ENCODE data around the gene PITPNM1.

PITPNM1 gene

DNA sequence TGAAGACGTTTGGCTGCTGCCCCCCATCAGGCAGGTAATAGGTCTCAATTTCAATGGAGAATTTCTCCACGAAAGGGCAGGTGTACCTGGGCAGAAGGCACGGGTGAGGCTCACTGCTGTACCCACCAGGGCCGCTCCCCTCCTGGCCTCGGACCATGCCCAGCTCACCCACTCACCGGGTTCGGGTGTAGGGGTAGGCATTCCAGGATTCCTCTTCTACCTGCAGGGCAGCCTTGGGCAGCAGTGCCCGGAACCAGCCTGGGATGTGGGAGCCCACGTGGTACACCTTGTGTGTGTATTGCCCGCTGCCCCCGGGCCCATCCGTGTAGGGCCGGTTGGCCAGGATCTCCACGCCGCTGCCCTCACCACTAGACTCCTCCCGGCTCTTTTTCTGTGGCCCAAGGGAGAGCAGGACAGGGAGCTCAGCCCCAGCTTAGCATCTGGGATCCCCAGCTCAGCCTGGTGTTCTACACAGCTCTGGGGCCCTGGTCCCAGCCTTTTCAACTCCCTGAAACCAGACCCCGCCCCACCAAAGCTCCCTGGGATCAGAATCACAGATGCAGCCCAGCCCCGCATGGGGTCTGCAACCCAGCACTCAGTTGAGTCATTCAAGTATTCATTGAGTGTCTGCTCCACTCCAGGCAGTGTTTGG lies 2.7 kb downstream of the PITPNM1 start:
- no peak for FAIRE-seq

DNA sequence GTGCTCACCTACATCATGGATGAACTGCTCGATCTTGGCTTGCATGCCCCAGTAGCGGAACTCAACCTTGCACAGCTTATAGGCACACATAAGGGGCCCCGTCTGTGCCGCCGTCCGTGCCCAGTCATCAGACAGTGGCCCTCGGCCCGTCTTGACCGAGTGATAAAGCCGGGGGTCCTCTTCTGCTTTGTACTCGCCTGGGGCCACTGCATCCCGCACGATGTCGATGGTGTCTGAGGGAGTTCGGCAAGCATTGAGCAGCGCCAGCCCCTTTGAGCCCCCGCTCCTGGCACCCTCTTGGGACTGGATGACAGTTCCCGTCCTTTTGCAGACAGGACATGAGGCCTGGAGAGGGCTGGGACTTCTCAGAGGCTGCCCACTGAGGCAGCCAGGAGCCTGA lies 3.3 kb downstream of the PITPNM1 start:
- no peak for FAIRE-seq

DNA sequence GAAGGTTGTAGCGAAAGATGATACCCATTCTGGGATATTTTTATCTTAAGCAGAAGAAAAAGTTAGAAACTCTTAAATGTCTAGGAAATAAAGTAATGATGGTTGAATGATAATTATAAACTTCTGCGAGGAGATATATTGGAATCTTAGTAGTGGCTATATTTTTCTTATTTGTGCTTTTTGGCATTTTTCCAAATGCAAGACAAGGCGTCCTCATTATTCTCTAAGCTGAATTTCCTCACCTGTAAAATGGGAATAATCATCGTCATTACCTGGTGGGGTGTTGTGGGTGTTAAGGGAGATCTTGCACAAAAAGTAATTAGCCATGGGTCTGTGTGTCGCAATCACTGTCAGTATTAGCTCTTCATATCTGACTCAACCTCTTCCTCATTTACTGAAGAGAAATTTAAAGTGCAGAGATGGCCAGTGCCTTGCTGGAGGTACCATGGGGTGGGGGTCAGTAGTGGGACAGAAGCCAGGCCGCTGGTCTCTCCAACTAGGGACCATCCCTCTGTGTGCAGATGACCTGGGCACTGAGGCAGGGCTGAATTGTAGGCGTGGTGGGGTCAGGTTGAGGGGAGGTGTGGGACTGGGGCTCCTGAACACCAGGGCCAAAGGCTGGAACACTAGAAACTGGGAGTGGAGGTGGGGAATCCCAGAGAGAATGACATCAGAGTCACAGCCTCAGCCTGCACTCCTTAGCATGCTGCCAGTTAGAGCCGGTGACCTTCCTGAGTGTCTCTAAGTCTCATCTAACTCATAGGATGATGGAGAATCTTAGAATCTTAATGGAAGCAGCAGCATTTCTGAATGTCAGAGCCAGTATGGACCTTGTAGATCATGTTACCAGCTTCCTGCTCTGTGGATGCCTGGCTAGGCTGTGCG lies 4.1 kb downstream of the PITPNM1 start:
- FAIRE-seq, result no peak

DNA sequence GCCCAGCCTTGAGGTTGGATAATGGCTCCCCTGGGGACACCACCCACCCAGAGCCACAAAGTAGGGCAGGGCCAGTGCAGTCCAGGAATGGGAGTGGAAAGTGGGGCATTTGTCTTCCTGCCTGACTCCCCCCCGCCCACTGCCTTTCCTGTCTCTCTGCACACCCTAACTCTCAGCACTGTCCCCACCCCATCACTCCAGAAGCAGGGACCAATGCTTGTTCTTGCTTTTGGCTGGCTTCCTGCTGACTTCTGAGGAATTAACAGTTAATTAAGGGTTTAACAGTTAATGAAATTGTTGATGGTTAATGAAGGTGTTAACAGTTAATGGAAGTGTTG lies 4.7 kb downstream of the PITPNM1 start:
- no peak for FAIRE-seq

DNA sequence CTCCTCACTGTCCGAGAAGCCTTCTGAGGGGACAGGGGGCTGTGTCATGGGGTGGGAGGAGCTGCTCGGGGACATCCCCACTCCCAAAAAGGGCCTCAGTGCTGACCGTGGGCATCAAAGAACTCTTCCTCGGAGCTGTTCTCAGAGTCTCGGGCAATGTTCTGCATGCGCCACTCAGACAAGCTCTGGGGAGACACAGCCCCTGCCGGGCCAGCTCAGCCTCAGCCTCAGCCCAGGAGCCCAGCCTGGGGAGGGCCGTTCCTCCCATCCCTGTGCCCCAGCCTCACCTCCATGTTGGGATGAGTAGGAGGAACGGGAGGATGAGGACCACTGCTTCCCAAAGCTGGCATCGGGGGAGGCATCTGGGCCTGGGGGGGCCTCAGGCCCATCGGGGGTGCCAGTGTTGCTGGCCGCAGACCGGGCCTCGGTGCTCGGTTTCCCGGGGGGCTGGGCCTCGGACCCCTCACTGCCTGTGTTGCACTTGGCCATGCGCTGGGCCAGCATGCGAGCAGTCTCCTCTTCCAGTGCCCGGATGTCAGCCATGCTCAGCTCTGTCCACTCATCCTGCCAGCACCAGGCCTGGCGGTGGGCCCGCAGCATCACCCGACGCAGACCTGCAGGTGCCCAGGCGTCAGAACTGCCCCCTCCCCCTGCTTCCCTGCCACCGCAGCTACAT lies 5.2 kb downstream of the PITPNM1 start:
- no peak for FAIRE-seq

DNA sequence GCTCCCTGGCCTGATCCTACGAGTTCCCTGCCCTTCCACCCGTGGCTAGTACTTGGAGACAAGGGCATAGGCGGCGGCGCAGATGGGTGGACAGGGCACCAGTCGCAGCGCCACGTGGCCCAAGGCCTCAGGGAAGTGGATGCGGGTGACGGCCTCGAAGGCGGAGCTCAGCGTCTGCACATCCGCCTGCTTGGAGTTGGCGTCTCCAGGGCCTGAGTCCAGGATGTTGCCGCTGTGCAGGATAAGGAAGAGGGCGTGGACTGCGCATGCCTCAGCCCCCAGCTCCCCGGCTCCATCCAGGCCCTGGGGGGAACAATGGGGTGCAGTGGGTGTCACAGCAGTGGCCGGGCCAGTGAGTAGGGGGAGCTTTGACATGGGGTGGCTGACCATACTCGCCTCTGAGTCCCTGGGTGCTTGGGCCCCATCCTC lies 6.6 kb downstream of the PITPNM1 start:
- no peak for FAIRE-seq

DNA sequence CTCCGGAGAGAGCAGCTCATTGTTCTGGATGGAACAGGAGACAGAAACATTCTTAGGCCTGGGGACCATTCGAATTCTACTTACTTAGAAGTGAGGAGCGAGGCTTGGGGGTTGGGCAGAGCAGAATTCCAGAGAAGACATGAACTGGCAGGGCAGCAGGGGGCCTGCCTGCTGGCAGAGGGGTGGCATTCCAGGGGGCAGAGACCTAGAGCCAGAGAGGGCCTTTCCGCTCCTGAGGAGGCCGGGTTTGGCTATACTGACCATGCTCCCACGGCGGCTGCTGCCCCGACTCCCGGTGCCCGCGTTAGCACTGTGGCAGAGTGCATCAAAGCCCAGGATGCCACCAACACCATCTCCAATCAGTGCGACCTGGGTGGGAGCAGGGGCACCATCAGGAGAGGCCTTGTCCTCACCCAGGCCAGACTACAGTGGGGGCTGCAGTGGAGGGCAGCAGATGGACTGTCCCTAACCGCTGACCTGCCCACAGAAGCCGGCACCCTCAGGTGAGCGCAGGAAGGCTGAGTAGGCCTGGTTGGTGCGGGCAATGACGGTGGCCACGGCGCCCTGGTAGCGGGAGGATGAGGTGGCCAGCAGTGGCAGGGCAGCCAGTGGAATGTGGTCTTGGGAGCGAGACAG lies 7.4 kb downstream of the PITPNM1 start:
- no peak for FAIRE-seq

DNA sequence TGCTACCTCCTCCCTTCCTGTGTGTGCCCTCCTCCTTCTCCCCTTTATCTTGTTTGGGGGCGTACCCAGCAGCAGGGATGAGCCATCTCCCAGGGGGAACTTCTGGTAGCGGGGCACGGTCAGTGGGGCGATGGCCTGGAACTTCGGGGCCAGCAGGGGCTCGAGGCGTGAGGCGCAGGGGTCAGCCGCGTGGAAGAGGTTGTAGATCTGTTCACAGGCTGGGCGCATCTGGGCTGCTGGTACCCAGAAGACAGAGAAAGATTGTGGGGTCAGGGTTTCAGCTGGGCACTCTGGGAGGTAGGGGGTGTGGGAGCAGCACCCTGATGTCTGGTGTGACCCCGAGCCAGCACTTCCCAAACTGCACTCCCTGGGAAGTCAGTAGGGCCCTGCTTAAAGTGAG lies 9.1 kb downstream of the PITPNM1 start:
- no peak for FAIRE-seq

DNA sequence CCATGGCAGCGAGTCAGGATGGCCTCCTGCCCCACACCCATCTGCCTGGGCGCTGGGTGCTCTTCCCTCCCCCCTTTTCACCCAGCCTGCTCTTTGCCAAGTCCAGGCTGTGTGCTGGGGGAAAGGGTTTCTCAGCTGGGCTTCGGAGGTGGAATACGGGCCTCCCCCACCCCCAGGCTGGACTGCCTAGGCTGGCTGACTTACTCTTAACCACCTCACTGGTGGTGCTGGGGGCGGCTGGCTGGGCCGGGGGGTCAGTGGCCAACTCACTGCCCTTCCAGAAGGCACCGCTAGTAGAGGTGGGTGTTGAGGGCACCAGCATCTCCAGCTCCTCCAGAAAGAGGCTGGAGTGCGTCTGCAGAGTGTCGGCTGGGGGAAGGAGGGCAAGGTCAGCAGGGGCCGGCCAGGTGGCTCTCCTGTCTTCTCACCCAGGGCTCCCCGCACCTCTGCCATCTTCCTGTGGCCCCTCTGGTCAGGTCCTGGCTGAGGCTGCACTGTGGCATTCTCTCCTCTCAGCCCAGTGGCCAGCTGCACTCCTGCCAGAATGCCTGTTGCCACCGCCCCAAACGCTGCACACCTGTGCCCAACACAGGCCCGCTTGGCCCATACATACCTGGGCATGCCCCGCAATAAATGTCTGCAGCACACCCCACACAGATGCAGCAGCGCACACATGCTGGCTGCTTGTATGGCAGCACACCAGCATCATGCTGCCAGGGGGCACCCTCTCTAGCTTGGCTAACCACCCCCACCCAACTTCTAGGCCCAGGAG lies 9.7 kb downstream of the PITPNM1 start:
- no peak for FAIRE-seq

DNA sequence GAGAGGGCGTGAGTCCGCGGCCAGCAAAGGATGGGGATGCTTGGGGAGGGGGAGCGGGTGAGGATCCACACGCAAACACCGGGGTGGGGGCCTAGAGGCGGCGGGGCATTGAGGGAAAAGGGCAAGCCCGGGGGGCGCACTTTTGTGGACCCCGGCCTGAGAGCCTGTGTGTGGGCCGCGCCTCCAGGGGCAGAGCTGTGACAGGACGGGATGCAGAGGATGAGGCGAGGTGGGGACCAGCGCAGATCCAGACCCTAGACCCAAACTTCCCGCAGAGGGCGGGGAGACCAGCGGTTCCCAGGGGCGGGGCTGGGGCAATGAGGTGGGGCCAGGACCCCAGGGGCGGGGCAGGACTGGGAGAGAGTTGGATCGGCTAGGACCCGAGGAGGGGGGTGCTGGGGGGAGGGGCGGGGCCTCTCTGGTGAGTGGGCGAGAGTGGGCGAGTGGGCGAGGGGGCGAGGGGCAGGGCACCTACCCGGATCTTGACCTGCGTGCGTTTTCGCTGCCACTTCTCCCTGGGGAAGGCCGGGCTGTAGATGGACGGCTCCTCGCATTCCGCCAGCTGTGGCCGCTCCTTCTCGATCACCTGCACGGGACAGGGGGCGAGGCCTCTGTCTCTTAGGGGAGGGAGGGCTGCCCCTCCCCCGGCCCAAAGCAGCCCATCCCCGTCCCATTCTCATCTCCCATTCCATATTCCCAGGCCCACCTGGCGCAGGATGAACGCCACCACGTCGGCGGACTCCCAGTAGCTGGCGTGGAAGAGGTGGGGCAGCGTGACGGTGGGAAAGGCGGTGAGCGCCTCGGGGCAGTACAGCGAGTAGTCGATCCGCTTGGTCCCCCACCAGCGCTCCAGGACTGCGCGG lies 10.6 kb downstream of the PITPNM1 start:
- FAIRE-seq, result no peak

DNA sequence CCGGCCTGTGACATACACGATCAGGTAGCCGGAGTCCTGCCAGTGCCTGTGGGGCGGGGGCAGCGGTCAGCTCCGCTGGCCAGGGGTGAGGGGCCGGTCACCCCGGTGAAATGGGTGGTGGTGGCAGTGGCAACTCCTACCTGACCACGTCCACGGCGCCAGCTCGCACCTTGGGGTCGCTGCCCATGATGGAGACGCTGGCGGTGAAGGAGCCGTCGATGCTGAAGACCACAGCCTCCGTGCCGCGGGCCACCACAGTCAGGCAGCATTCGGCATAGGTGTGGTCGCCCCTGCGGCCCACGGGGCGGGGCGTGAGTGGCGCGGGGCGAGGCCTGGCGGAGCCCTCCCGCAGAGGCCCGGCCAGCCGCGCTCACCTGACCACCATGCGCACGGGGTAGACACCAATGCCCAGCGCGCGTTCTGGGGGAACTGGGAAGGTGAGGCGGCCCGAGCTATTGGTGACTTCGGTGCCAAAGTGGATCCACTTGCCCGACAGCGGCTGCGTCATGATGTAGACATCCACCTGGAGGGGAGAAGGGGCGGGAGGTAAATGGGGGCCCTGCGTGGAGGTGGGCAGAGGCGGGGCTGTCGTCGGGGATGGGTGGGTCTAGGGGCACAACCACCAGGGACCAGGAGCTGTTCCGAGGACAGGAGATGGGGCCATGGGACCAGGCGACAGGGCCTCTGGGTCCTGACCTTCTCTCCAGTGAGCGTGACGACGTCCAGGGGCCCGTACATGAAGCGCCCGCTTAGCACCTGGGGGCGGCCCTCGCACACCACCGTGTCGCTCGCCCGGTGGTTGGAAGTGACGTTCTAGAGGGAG lies 11.4 kb downstream of the PITPNM1 start:
- no peak for FAIRE-seq

DNA sequence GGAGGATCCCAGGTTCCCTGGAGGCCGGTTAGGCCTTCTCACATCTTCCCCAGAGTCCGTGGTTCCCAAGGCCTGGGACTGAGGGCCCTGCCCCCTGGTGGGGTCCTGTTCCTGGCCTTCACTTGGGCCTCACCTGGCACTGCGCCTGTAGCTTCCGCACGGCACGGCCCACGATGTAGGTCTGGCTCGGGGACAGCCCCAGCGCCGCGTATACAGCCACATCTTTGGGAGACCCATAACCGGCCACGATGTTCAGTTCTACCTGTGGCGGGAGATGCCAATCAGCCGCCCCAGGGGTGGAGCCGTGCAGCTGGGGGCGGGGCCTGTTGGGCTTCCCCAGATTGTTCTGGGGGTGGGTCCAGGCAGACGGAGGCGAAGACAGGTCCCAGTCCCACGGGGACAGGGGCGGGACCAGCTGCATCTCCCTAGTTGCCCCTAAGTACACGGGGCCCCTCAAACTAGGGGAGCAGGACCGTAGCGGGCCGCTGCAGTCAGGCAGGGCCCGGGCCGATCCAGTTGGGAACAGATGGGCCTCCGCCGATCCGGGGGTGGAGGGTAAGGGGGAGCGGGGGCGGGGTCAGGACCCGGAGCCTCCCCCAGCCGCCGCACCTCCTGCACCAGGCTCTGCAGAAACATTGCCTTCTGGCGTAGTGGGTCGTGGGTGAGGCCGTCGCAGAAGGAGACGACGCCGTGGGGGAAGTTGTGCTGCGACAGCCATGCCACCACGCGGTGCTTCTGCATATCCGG lies 12.2 kb downstream of the PITPNM1 start:
- no peak for FAIRE-seq

DNA sequence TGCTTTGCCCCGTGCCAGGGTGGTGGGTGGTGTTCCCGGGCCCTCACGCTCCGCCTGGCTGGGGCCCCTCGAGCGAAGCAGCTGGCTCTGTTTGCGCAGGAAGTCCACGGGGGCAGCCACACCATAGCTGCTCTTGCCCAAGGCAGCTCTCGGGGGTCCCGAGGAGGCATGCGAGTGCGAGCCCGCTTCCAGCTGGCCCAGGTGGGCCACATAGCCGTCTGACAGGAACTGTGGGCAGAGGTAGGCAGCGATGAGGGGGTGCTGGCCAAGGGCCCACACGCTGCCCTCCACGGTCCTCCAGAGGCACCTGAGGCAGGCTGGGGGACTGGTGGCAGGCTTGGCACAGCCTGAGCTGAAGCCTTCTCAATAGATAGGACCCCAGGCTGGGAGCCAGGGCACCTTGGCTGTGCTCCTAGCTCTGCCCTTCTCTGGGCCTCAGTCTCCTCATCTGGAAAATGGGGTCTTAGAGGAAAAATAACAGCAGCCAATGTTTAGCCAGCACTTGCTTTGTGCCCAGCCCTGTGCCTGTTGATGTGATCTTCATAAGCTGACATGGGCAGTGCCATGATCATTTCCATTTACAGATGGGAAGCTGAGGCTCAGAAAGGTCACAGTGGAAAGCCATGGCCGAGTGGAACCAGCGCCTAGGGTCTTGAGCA lies 13.0 kb downstream of the PITPNM1 start:
- FAIRE-seq, result no peak

DNA sequence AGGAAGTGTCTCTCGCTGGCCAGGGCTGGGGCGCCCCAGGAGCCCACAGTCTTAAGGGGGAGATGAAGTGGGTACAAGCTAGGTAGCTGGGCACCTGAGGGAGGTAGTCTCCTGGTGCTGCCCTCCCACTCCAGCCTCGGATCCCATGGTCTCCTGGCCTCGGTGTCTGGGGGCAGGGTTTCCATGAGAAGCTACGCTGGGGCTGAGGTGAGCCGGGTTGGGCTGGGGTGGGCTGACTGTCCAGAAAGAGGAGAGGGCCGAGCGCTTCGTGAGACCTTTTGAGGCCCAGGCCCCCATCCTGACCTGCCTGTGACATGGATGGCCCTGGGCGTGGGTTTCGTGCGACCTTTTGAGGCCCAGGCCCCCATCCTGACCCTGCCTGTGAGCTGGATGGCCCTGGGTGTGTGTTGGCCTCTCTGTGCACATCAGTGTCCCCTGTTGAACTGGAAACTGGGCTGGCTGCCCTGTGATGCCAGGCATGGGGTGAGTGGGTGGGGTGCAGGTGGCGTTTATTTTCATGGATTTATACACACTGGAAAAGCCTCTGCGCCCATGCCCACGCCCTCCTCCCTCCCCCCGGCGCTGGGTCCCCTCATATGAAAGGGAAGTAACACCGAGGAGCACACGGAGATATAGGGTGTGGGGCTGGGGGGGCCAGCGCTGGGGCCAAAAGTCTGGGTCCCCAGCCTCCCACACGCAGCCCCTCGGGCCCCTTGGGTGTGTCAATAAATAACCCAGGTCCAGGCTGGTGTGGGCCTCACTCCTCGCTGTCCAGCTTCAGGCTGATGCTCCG lies 13.7 kb downstream of the PITPNM1 start:
- FAIRE-seq, result no peak

DNA sequence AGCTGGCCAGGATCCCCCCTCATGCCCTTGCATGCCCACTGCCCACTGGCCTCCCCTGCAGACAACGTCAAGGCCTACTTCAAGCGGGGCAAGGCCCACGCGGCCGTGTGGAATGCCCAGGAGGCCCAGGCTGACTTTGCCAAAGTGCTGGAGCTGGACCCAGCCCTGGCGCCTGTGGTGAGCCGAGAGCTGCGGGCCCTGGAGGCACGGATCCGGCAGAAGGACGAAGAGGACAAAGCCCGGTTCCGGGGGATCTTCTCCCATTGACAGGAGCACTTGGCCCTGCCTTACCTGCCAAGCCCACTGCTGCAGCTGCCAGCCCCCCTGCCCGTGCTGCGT lies 14.5 kb downstream of the PITPNM1 start:
- no peak for FAIRE-seq

DNA sequence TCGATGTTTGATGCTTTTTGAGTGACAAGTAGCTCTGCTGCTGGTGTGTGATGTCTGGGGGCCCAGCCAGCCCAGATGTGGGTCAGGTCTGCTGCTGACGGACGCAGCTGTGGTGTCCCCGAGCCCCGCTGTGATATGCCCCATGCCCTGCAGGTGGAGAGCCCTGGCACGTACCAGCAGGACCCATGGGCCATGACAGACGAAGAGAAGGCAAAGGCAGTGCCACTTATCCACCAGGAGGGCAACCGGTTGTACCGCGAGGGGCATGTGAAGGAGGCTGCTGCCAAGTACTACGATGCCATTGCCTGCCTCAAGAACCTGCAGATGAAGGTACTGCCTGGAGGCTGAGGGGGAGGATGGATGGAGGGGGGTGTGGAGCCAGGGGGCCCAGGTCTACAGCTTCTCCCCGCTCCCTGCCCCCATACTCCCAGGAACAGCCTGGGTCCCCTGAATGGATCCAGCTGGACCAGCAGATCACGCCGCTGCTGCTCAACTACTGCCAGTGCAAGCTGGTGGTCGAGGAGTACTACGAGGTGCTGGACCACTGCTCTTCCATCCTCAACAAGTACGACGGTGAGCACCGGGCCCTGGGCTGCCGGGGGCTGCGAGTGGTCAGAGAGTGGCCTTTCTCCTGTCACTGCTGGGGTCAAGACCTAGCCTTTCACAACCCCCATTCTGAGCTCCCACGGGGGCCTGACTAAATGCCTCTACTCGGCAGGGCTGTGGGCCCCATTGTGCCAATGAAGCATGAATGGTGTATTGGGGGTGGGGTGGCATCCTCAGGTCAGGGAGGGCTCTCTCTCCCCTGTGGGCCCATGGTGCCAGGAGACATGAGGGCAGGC lies 15.1 kb downstream of the PITPNM1 start:
- no peak for FAIRE-seq

DNA sequence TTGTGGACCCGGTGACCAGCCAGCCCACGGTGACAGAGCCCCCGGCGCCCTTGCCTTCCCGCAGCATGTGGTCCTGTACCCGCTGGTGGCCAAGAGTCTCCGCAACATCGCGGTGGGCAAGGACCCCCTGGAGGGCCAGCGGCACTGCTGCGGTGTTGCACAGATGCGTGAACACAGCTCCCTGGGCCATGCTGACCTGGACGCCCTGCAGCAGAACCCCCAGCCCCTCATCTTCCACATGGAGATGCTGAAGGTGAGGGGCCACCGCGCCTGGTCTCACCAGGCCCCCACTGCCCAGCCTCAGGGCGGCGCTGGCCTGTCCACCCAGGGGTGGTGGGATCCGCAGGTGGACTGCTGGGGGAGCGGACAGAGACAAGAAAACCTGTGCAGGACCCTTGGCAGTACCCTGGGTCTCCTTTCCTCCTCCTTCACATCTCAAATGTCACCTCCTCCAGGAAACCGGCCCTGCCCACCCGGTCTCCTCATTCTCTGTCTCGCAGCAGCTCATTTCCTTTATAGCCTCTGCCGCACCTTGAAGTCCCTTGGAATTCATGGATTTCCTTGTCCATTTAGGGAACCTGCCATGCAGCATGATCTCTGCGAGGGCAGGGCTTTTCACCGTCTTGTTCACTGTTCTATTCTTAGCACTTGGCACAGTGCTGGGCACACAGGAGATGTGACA lies 15.8 kb downstream of the PITPNM1 start:
- FAIRE-seq, result no peak
